ENCODE measurements around the gene RXFP1. TPM values are rescaled to one million over a fixed set of nuclear protein-coding genes. Genes with fewer than 3 reads are reported as not detected.

The RXFP1 gene
- total RNA-seq, 1 donor, result not detected

DNA sequence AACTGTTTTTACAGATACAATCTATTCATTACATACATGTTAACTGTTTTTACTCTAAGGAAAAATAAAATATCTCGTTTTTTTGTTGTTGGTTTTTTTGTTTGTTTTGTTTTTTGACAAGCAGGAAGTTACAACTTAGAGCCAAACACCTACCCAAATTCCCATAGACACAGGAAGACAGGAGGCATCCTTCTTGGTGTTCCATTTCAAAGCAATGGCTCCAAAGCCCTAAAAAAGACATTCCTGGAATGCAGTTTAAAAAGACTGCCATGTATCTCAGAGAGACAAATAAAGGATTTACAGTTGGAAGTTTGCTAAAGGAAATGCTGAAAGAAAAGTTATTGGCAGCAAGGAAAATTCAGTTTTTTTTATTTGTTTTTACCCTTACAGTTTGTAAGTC, 167.1 kb downstream of the RXFP1 start:
- TF ChIP-seq, protein P1, sequence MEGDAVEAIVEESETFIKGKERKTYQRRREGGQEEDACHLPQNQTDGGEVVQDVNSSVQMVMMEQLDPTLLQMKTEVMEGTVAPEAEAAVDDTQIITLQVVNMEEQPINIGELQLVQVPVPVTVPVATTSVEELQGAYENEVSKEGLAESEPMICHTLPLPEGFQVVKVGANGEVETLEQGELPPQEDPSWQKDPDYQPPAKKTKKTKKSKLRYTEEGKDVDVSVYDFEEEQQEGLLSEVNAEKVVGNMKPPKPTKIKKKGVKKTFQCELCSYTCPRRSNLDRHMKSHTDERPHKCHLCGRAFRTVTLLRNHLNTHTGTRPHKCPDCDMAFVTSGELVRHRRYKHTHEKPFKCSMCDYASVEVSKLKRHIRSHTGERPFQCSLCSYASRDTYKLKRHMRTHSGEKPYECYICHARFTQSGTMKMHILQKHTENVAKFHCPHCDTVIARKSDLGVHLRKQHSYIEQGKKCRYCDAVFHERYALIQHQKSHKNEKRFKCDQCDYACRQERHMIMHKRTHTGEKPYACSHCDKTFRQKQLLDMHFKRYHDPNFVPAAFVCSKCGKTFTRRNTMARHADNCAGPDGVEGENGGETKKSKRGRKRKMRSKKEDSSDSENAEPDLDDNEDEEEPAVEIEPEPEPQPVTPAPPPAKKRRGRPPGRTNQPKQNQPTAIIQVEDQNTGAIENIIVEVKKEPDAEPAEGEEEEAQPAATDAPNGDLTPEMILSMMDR (IDR thresholded peaks at IDR 0.05; ENCODE audit: extremely low read depth, low read depth, low read length), result no peak
- H3K4me3 ChIP-seq (ENCODE audit: insufficient read depth, low read length), result no peak overlapping the region
- H3K4me2 ChIP-seq (ENCODE audit: insufficient read depth, low read length), result no peak overlapping the region
- no peaks in the 10 kb centered on the region for H3K27me3 ChIP-seq (ENCODE audit: insufficient read depth, low read length)
- H3K79me2 ChIP-seq (ENCODE audit: insufficient read depth, low read length), result no peaks in the 10 kb centered on the region
- no peaks in the 10 kb centered on the region for H4K20me1 ChIP-seq (ENCODE audit: insufficient read depth, low read length)
- peaks cover 4% of the 10 kb centered on the region for H3K36me3 ChIP-seq (ENCODE audit: insufficient read depth, low read length)
- no peak for DNase-seq (ENCODE audit: insufficient read length, low spot score, missing footprints)
- no peaks in the 10 kb centered on the region for H3K9me3 ChIP-seq (ENCODE audit: low read depth, low read length)
- H2AFZ ChIP-seq (ENCODE audit: low read length), result no peak overlapping the region
- no peaks in the 10 kb centered on the region for H3K4me1 ChIP-seq (ENCODE audit: insufficient read depth, low read length)
- H3K27ac ChIP-seq (ENCODE audit: low read depth, low read length), result no peak overlapping the region

Small RNA genes within 50 kb of the gene (small RNA-seq; reads per million reads assigned to genes)
- gene RF00012, result not detected

Other genes starting within 250 kb of the RXFP1 start
- 12.3 and 12.7 TPM in 2 replicates for gene C4orf46, start 150.0 kb downstream of the RXFP1 start, total RNA-seq
- gene ETFDH, start 150.4 kb downstream of the RXFP1 start, total RNA-seq, result 29.0 and 29.2 TPM in 2 replicates
- gene PPID, start 201.5 kb downstream of the RXFP1 start, total RNA-seq, result 19.2 and 21.4 TPM in 2 replicates
- 73.4 and 78.9 TPM in 2 replicates for gene FNIP2, start 247.1 kb downstream of the RXFP1 start, total RNA-seq

Data from osteoblast (primary cell).